AG08395 (cell line): ENCODE measurements around the gene SLC13A3.
A peak's percentile ranks its signal among the peaks of the same experiment; 100 is the strongest.

Source experiments
- DNase-seq: peaks from one replicate; pipeline ENCODE4 v3.0.0; 2012; ENCODE audit warnings: mixed read lengths, low spot score

SLC13A3 gene, protein sequence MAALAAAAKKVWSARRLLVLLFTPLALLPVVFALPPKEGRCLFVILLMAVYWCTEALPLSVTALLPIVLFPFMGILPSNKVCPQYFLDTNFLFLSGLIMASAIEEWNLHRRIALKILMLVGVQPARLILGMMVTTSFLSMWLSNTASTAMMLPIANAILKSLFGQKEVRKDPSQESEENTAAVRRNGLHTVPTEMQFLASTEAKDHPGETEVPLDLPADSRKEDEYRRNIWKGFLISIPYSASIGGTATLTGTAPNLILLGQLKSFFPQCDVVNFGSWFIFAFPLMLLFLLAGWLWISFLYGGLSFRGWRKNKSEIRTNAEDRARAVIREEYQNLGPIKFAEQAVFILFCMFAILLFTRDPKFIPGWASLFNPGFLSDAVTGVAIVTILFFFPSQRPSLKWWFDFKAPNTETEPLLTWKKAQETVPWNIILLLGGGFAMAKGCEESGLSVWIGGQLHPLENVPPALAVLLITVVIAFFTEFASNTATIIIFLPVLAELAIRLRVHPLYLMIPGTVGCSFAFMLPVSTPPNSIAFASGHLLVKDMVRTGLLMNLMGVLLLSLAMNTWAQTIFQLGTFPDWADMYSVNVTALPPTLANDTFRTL

GRCh38 chr20:46651091-46651962 is at the start of gene SLC13A3:
TSS of gene SLC13A3 (minus strand) at chr20:46651459. CDS start at chr20:46651421, 38 bp downstream.
- no peak for DNase-seq

DNA sequence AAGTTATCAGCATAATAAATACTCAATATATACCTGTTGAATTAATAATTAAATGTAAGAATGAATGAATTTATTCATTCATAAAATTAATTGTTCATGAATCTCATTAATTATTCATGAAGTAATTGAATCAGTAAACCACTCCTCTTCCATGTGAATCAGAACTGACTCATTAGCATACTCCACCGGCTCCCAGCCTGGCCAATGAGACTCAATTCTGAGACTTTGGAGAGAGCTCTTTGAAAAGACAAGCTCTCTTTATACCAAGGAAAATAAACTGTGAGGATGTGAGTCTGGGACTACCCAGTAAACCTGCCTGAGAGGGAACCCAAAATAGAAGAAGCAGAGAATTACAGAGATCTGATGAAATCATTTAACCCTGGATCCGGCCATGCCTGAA is 49.8 kb upstream of the SLC13A3 start:
- peak; percentile 14 for DNase-seq

- DNase-seq = no peak
Measured at GRCh38 chr20:46700481-46700880, 49.2 kb upstream of the SLC13A3 start.

DNA sequence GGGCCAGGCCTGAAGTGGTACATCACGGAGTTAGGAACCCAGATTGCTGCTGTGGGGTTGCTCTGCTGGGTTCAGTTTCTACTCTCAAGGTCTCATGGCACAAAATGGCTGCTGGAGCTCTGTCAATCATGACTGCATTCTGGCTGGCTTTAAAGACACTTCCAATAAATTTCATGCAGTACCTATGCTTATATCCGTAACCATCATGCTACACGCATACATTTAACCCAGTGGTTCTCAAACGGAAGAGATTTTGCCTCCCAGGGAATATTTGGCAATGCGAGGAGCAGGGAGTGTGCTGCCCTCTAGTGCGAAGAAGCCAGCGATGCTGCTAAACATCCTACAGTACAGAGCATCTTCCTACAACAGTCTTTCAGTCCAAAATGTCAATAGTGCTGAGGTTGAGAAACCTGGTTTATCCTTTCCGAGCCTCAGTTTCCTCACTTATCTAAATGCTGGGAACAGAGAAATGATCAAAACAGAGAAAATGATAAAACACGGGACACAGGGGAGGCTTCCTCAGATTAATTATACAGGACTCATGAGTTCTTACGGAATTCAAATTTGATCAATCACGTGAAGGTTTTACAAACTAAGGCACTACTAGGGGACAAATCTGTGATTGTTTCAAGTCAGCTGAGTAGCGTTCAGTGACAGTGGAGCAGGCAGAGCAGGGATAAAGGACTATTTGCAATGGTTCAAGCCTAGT is 48.5 kb upstream of the SLC13A3 start:
- DNase-seq = peak; percentile 36

DNA sequence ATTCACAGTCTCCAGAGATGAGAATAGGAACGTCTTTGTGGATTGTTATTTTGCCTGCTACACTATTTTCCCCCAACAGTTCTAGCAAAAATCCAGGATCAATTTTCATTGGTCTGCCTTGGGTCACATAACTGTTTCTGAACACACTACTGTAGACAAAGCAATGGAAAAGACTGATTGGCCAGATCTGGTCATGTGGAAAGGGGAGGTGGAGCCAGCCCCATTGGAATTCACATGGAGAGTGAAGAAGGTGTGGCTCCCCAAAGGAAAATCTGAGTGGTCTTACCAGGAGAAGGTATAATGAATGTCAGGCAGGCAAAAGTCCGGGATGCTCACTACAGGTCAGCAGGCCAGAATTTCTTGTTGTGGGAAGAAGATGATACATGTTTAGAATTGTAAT is 47.5 kb upstream of the SLC13A3 start:
- no peak for DNase-seq

DNA sequence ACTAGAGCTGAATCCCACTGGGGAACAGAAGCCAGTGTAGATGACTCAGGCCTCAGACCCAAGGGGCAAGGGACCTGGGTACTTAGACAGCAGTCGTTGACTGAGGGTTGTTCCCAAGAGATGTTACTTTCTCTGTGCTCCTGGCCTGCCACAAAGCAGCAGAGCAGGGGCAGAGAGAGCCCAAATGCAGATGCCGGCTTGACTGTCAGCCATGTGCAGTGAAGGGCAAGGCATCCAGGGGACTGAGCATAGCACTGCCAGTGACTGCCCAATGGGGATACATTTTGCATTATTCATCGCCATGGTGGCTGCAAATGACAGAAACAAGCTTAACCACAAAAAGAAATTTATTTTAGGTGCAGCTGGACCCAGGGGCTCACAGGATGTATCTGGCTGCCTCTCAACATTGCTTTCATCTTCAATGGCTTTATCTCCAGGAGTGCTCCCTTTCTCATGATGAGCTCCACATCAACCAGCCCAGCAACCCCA is 45.6 kb upstream of the SLC13A3 start:
- DNase-seq = no peak

GRCh38 chr20:46695892-46696291 is 44.6 kb upstream of the SLC13A3 start:
- DNase-seq = peak; percentile 60

DNA sequence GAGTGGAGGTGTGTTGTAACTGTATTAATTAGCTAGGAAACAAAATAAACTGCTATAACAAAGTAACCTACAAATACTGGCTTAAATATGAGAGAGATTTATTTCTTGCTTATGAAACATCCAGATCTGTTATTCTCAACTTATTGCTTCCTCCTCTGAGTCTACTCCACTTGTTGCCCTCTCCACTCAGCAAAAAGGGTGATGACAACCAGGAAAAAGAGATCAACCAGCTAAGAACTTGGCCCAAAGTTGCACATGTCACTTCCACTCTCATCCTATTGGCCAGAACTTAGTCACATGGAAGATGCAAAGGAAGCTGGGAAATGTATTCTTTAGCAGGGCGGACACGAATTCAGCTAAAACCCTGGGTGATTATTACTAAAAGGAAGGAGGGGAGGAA is 43.2 kb upstream of the SLC13A3 start:
- DNase-seq = no peak

- DNase-seq = no peak
Measured at GRCh38 chr20:46691196-46691595, 39.9 kb upstream of the SLC13A3 start.

DNA sequence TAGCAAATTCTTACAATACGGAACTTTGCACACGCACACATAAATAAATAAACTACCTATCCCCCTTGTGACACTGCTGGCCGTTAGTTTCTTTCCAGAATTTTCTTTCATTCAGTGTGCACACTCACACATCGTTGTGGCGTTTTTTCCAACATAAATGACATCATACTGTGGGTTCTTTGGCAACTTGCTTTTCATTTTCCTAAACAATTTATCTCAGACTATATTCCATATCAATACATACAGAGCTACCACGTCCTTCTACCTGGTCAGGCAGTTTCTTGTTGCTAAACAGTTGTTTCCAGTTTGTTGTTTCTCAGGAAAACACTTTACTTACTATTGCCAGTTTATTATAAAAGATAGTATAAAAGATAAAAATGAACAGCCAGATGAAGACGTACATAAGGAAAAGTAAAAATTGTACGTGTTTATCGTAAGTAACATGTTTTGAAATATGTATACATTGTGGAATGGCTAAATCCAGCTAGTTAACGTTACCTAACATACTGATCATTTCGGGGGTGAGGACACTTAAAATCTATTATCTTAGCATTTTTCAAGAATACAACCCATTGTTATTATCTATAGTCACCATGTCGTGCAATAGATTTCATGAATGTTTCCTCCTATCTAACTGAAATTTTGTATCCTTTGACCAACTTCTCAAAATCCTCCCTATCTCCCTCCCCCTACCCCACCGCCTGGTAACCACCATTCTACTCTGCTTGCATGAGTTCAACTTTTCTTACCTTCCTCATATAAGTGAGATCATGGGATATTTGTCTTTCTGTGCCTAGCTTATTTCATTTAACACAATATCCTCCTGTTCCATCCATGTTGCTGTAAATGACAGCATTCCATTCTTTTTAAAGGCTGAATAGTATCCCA is 39.2 kb upstream of the SLC13A3 start:
- no peak for DNase-seq

DNA sequence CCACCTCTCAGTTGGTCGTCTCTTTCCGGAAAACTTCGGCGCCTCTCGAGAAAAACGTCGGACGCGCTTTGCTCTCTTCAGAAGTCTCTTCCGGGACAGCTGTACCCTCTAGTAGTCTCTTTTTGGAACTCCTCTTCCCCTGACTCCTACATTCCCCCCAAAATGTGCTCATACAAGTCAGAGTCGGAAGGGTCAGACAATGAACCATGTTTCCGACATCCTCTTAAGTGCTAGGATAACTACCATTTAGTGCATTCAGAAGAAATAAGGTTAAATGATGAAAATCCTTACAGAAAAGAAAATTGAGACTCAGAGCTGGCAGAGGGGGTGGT is 38.5 kb upstream of the SLC13A3 start:
- DNase-seq = no peak

- DNase-seq = peak; percentile 99
Measured at GRCh38 chr20:46689082-46689753, 38.0 kb upstream of the SLC13A3 start, which contains the start of gene TP53RK. TSS of gene TP53RK (minus strand) at chr20:46689444. CDS start at chr20:46689414, 30 bp downstream.

- DNase-seq = peak; percentile 14
Measured at GRCh38 chr20:46688151-46689081, 37.2 kb upstream of the SLC13A3 start.

DNA sequence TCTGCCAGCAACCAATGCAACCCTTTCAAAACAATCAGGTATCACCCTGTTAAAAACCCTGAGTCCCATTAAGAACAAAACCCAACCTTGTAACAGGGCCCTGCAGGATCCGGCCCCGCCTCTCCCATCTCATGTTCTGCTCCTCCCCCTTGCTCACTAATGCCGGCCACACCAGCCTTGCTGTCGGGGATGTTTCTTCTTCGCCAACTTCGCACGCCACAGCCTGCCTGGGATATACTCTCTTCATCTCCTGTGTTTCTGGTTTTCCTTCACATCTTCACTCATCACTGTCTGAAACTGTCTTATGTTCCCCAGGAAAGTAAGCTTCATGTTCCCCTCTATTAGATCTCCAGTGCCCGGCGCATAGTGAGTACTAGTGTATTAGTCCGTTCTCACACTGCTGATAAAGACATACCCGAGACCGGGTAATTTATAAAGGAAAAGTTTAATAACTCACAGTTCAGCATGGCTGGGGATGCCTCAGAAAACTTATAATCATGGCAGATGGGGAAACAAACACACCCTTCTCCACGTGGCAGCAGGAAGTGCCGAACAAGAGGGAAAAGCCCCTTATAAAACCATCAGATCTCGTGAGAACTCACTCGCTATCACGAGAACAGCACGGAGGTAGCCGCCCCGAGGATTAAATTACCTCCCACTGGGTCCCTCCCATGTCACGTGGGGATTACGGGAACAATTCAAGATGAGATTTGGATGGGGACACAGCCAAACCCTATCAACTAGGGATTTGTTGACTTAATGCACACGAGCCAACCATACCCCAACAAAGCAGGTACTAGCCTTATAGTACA is 32.9 kb upstream of the SLC13A3 start:
- DNase-seq = peak; percentile 78

DNA sequence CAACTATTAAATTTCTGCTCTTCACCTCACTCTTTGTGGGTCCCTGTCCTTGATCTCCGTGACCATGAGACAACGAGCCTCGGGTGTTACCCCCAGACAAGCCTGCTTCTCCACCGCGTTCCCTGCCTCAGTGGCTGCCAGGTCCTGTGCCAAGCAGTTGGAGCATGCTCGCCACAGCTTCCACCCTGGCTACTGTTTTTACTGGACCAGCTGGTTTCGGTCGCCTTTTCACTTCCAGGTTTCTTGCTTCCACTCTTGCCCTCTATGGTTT is 32.3 kb upstream of the SLC13A3 start:
- no peak for DNase-seq

DNA sequence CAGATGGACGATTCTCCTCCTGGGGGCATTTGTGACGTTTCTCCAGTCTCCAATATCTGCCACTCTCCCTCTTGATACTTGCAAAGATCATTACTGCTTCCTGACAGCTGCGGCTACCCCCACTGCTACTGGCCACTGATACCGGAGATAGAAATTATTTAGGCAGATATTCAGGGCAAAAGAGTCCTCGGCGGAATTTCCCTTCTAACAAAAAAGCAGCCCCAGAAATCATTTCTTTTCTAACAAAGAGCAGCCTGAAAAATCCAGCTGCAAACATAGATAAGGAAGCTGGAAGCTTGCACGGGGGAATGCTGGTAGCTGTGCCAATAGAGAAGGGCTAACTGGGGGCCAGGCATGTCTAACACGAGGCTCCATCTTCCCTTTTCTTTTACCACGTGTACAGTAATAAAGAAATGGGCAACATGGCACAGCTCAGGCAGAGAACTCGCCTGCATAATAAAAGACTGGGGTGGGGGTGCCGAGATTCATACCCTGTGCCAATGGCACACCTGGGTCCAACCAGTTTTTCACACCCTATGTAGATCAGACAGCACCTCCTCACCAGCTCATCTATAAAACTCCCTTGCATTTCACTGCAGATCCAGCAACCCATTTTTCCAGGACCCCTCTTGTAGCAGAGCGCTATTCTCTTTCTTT is 31.9 kb upstream of the SLC13A3 start:
- no peak for DNase-seq

GRCh38 chr20:46682063-46682821 is 31.0 kb upstream of the SLC13A3 start:
- DNase-seq = no peak
